HG02973 (cell line): ENCODE data around the gene CSRNP3.
A peak's percentile ranks its signal among the peaks of the same experiment; 100 is the strongest.

Experiments
- ATAC-seq: cut with Tn5 transposase; IDR thresholded peaks from one replicate; pipeline ENCODE4 v1.9.1; 2021; ENCODE audit warnings: moderate library complexity; ENCODE audit not compliant: unreplicated experiment

Gene CSRNP3

GRCh38 chr2:165544897-165545296, 75.4 kb downstream of the CSRNP3 start:
- ATAC-seq, result peak; percentile 95

- ATAC-seq, result no peak
These were observed 78.4 kb downstream of the CSRNP3 start for GRCh38 chr2:165547900-165548299.

GRCh38 chr2:165549619-165550018, 80.1 kb downstream of the CSRNP3 start:
- ATAC-seq, result no peak

- no peak for ATAC-seq
These were observed 89.3 kb downstream of the CSRNP3 start for GRCh38 chr2:165558832-165559231.

DNA sequence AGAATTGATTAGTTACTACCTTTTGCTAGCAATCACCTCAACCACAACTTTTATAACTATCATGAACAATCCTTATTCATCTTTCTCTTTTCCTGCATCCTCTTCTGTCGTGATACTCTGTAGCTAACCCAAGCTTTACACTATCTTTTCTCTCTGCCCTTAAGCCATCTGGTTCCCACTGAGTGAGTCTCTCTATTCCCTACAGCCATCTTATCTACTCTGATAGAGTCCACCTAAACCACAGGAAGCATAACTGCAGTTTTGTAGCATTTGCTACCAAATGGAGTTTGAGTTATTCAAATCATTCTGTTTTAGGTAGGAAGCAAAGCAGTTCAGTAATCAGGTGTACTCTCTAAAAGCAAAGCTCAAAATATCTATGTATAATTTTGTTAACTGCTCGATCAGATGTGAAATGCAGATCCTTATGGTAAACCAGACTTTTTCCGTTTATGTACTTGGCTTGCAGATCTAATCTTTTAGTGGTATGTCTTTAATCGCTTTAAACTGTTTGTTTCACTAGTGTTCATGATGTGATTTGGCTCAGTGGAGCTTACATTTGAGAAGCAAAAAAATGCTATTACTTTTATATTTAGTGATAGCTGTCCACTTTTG, 91.0 kb downstream of the CSRNP3 start:
- ATAC-seq, result no peak

DNA sequence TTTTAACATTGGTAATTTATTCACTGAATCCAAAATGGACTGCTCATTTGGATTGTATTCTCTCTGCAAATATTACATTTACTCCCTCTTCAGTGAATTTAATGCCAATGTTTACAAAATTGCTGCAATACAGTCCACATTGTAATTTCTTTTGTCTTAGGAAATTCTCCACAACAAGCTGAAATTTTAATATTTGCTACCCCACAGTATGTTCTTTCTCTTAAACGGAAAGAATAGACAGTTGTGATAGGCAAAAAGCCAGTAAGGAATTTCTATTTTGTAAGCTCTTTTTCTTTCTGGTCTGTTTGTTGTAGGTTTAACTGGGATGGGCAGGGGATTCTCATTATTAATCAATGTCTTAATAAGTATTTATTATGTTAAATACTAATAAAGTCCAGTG, 92.0 kb downstream of the CSRNP3 start:
- no peak for ATAC-seq

- no peak for ATAC-seq
These were observed 92.7 kb downstream of the CSRNP3 start for GRCh38 chr2:165562233-165562632.

- ATAC-seq, result no peak
These were observed 94.1 kb downstream of the CSRNP3 start for GRCh38 chr2:165563468-165564225.

DNA sequence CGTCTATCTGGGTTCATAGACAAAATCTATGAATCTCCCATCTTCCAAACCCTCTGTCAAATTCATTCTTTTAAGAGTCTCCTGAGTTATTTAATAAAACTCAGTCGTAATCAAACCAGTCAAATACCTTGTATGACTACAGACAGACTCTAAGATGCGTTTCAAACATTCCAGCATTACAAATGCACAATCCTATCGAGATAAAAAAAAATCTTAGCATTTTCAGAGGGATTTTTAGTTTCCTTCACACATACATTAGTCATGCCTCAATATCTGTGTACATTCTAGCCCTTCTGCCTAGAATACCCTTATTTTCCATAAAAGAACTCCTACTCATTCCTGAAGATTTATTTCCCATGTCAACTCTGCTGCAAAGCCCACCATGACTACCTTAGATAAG, 96.5 kb downstream of the CSRNP3 start:
- ATAC-seq, result no peak

DNA sequence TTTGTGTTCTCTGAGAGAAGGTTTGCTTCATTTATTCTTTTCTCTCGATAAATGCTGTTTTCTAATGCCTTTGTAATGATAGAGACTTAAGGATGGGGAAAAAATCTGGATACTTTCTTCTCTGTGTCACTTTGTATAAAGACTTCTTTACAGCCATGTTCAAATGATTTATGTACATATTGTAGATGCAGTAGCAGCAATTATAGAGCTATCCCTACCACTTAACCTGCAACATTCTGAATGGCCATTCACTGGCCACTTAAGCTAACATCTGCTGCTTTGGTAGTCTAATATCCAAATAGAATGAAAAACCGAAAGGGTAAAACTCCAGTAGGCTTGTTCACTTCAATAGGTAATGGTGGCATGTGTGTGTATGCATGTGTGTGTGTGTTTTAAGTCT, 97.8 kb downstream of the CSRNP3 start:
- no peak for ATAC-seq

DNA sequence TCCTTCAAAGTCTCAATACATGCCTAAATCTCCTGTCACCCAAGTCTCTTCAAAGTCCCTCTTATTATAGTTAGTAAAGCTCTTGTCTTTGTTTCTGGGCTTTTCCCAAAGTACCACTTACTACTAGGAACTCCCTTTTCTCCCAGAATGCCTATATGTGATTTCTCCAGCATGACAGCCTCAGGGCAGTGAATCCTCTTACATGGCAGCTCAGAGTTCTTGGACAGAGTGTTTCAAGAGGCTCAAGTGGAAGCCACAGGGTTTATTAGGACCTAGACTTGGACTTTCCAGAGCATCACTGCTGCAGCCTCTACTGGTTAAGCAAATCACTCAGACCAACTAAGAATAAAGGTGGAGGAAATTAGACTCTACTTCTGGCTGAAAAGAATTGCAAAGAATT, 98.9 kb downstream of the CSRNP3 start:
- ATAC-seq, result no peak

DNA sequence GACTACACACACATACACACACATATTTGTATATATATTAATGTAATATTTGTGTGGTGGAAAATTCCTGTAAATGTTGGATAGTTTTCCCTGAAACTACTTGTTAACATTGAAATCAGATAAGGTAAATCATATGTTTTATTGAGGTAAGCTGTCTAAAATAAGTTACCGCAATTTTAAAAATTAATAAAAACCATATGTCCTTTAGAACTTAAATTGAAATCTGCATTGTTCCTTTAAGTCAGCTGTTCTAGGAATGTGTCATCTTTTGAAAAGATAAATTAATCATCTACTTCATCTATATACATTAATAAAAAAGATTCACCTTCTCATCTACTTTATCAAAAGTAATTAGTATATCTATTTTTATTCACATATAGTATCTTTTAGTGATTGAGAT, 102.0 kb downstream of the CSRNP3 start:
- ATAC-seq, result no peak

- ATAC-seq, result no peak
These were observed 102.7 kb downstream of the CSRNP3 start for GRCh38 chr2:165572151-165572550.

DNA sequence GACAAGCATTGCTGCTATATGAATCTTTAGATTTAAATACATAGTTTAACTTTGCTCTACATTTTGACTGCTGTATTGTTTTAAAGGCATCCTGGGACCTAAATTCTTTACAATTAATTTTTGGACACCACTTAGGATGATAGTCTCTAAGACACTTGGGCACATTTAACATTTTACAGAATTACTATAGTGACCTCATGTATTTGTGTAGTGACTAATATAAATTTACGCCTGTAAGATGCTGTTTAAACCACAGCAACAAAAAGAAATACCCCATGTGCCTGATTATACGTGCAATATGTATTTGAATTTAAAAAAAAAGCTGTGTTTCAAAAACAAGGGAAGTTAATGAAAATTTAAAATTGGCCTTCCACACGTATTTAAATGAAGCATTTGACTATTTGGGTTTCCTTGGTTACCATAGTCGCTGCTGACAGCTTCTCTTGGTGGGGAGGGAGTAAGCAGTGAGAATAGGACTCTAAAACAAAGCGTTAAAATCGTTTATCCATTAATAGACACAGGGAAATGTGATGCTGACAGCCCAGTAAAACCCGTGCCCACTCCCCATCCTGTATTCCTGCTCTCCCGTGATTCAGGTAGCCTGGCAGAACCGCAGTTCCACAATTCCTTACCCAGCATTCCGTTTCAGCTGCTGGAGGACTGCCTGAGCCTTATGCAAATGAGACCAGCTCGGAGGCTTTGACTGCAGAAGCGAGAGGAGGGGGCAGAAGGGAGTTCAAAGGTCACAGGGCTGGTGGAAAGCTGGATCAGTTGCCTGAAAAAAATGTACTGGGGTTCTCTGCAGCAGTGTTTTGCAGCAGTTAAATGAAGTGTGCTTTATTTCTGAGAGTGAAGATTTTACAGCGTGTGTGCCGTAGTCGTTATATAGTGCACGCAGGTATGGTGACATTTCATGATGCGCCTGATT, 104.3 kb downstream of the CSRNP3 start:
- ATAC-seq, result no peak

GRCh38 chr2:165575044-165575615, 105.6 kb downstream of the CSRNP3 start:
- ATAC-seq, result no peak

GRCh38 chr2:165576409-165577154, 107.1 kb downstream of the CSRNP3 start:
- ATAC-seq, result no peak

- no peak for ATAC-seq
These were observed 112.9 kb downstream of the CSRNP3 start for GRCh38 chr2:165582409-165582808.

GRCh38 chr2:165582863-165583506, 113.5 kb downstream of the CSRNP3 start:
- ATAC-seq, result no peak

GRCh38 chr2:165584126-165584654, 114.7 kb downstream of the CSRNP3 start:
- ATAC-seq, result no peak

GRCh38 chr2:165586019-165586418, 116.5 kb downstream of the CSRNP3 start:
- ATAC-seq, result no peak
